H9 (cell line): ENCODE results near the gene MMRN1. TPM values are rescaled to one million over a fixed set of nuclear protein-coding genes. Genes with fewer than 3 reads are reported as not detected.

ENCODE experiments used
- DNase-seq: peaks from one replicate; pipeline ENCODE4 v3.0.0-alpha.2; 2017
- H2AFZ ChIP-seq: one replicate; pipeline ENCODE4 v1.6.1; 2013; ENCODE audit warnings: mild to moderate bottlenecking, low read length, control low read depth, moderate library complexity
- H2AK5ac ChIP-seq: 2 replicates; pipeline ENCODE4 v1.6.1; 2013; ENCODE audit warnings: low read length, control low read depth, mixed read lengths; ENCODE audit not compliant: insufficient read length
- H2BK120ac ChIP-seq: one replicate; pipeline ENCODE4 v1.6.1; 2013; ENCODE audit warnings: low read depth, mild to moderate bottlenecking, low read length, control low read depth, inconsistent platforms; ENCODE audit not compliant: poor library complexity, severe bottlenecking
- H2BK12ac ChIP-seq: 2 replicates; pipeline ENCODE4 v1.6.1; 2013; ENCODE audit warnings: low read length, control low read depth, mixed read lengths, low read depth; ENCODE audit not compliant: insufficient read length
- H2BK15ac ChIP-seq: 2 replicates; pipeline ENCODE4 v1.6.1; 2013; ENCODE audit warnings: low read depth, low read length, control low read depth
- H2BK20ac ChIP-seq: one replicate; pipeline ENCODE4 v1.6.1; 2013; ENCODE audit warnings: low read depth, mild to moderate bottlenecking, low read length, control low read depth, inconsistent platforms; ENCODE audit not compliant: poor library complexity, severe bottlenecking
- H2BK5ac ChIP-seq: 2 replicates; pipeline ENCODE4 v1.6.1; 2013; ENCODE audit warnings: low read length, control low read depth, mixed read lengths; ENCODE audit not compliant: insufficient read length
- H3K14ac ChIP-seq: 2 replicates; pipeline ENCODE4 v1.6.1; 2013; ENCODE audit warnings: low read length, control low read depth; ENCODE audit not compliant: insufficient read depth
- H3K18ac ChIP-seq: 2 replicates; pipeline ENCODE4 v1.6.1; 2013; ENCODE audit warnings: low read depth, mild to moderate bottlenecking, mixed read lengths, low read length, control low read depth; ENCODE audit not compliant: insufficient read length
- H3K23ac ChIP-seq: 2 replicates; pipeline ENCODE4 v1.6.1; 2013; ENCODE audit warnings: low read length, control low read depth, mixed read lengths, low read depth; ENCODE audit not compliant: insufficient read length
- H3K23me2 ChIP-seq: 2 replicates; pipeline ENCODE4 v1.6.1; 2013; ENCODE audit warnings: low read depth, mild to moderate bottlenecking, mixed read lengths, low read length, control low read depth; ENCODE audit not compliant: insufficient read length, poor library complexity, severe bottlenecking
- H3K27ac ChIP-seq: 2 replicates; pipeline ENCODE4 v1.5.1; 2013; ENCODE audit warnings: low read length, control low read depth, mixed read lengths, low read depth; ENCODE audit not compliant: insufficient read length
- H3K27me3 ChIP-seq: 2 replicates; pipeline ENCODE4 v1.6.1; 2013; ENCODE audit warnings: low read length, control low read depth, inconsistent platforms; ENCODE audit not compliant: insufficient read depth
- H3K4ac ChIP-seq: 2 replicates; pipeline ENCODE4 v1.6.1; 2013; ENCODE audit warnings: low read depth, mild to moderate bottlenecking, control low read depth, inconsistent platforms, low read length, moderate library complexity
- H3K4me1 ChIP-seq: 2 replicates; pipeline ENCODE4 v1.6.1; 2013; ENCODE audit warnings: low read length, control low read depth, inconsistent platforms; ENCODE audit not compliant: insufficient read depth
- H3K4me2 ChIP-seq: 2 replicates; pipeline ENCODE4 v1.6.1; 2013; ENCODE audit warnings: low read length, control low read depth, mixed read lengths; ENCODE audit not compliant: insufficient read length, insufficient read depth
- H3K56ac ChIP-seq: 2 replicates; pipeline ENCODE4 v1.6.1; 2013; ENCODE audit warnings: low read depth, mild to moderate bottlenecking, mixed read lengths, low read length, control low read depth; ENCODE audit not compliant: insufficient read length
- H3K79me1 ChIP-seq: 2 replicates; pipeline ENCODE4 v1.6.1; 2013; ENCODE audit warnings: low read depth, mild to moderate bottlenecking, moderate library complexity, low read length, control low read depth, inconsistent platforms; ENCODE audit not compliant: insufficient read depth, poor library complexity, severe bottlenecking
- H3K79me2 ChIP-seq: 2 replicates; pipeline ENCODE4 v1.6.1; 2013; ENCODE audit warnings: low read length, control low read depth, inconsistent platforms; ENCODE audit not compliant: insufficient read depth
- H3K9ac ChIP-seq: 2 replicates; pipeline ENCODE4 v1.6.1; 2013; ENCODE audit warnings: low read length, control low read depth, mixed read lengths; ENCODE audit not compliant: insufficient read length; ENCODE audit errors: extremely low read depth
- H3K9me3 ChIP-seq: one replicate; pipeline ENCODE4 v1.6.1; 2013; ENCODE audit warnings: low read depth, low read length, inconsistent platforms; ENCODE audit not compliant: control insufficient read depth
- H3T11ph ChIP-seq: one replicate; pipeline ENCODE4 v1.6.1; 2013; ENCODE audit warnings: mild to moderate bottlenecking, low read length, control low read depth, inconsistent platforms
- H4K20me1 ChIP-seq: one replicate; pipeline ENCODE4 v1.6.1; 2013; ENCODE audit not compliant: control insufficient read depth, insufficient read length, insufficient read depth
- H4K5ac ChIP-seq: 2 replicates; pipeline ENCODE4 v1.6.1; 2013; ENCODE audit warnings: low read depth, mild to moderate bottlenecking, mixed read lengths, low read length, control low read depth; ENCODE audit not compliant: insufficient read length
- H4K8ac ChIP-seq: replicated peaks from 2 replicates; pipeline ENCODE4 v1.6.1; 2013; ENCODE audit warnings: low read length, control low read depth, mixed read lengths, low read depth; ENCODE audit not compliant: insufficient read length
- H4K91ac ChIP-seq: 2 replicates; pipeline ENCODE4 v1.6.1; 2013; ENCODE audit warnings: low read depth, mild to moderate bottlenecking, moderate library complexity, mixed read lengths, low read length, control low read depth; ENCODE audit not compliant: insufficient read length
- H3K27ac Mint-ChIP-seq, 3 experiments: 2 replicates in 2 of 3; 3 replicates in 1 of 3; pipeline ENCODE4 v1.8.0; 2020 to 2021; ENCODE audit warnings: mixed read lengths in 3 of 3, mild to moderate bottlenecking in 1 of 3, moderate library complexity in 1 of 3
- H3K27me3 Mint-ChIP-seq: 2 replicates; pipeline ENCODE4 v1.8.0; 2021; ENCODE audit warnings: low read depth, mild to moderate bottlenecking, moderate library complexity, mixed read lengths
- H3K36me3 Mint-ChIP-seq, 3 experiments: 2 replicates in 2 of 3; 3 replicates in 1 of 3; pipeline ENCODE4 v1.8.0; 2020 to 2021; ENCODE audit warnings: low read depth in 3 of 3, mixed read lengths in 3 of 3; ENCODE audit not compliant: insufficient read depth in 1 of 3
- H3K4me1 Mint-ChIP-seq, 2 experiments: 2 replicates each; pipeline ENCODE4 v1.8.0; 2020; ENCODE audit warnings: mixed read lengths in 2 of 2
- H3K4me3 Mint-ChIP-seq, 2 experiments: 2 replicates in 1 of 2; 3 replicates in 1 of 2; pipeline ENCODE4 v1.8.0; 2020 to 2021; ENCODE audit warnings: mild to moderate bottlenecking in 2 of 2, mixed read lengths in 2 of 2, moderate library complexity in 1 of 2
- H3K9me3 Mint-ChIP-seq, 2 experiments: 2 replicates in 1 of 2; 3 replicates in 1 of 2; pipeline ENCODE4 v1.8.0; 2020; ENCODE audit warnings: mild to moderate bottlenecking in 2 of 2, mixed read lengths in 2 of 2, moderate library complexity in 1 of 2
- CTCF ChIP-seq: fragments of 200-600 bp; sonication (generic); conservative IDR thresholded peaks from 3 replicates; pipeline ENCODE4 v1.8.0; 2021; ENCODE audit warnings: antibody characterized with exemption, mild to moderate bottlenecking
- total RNA-seq: library from RNA; stranded (reverse); gene quantifications from 2 replicates; pipeline ENCODE4 v1.2.1, GENCODE V29; 2021

MMRN1 gene
- total RNA-seq, 1 experiment from 2014 or later: not detected

GRCh38 chr4:89868276-89868675, 26.4 kb upstream of the MMRN1 start:
- H3K4ac ChIP-seq: no peak overlapping the region
- no peak overlapping the region for H3K18ac ChIP-seq
- DNase-seq: no peak
- H3K79me1 ChIP-seq: no peaks in the 10 kb centered on the region
- no peak overlapping the region for H2BK12ac ChIP-seq
- H3K9me3 Mint-ChIP-seq: peaks cover 8 to 10% of the 10 kb centered on the region in 2 experiments; a peak in 4 of 5 replicates
- no peaks in the 10 kb centered on the region for H4K20me1 ChIP-seq
- H3K27ac Mint-ChIP-seq: no peak overlapping the region
- H3K27ac ChIP-seq: no peak overlapping the region
- H3K14ac ChIP-seq: no peak overlapping the region
- H3K23ac ChIP-seq: no peak overlapping the region
- no peak overlapping the region for H2AFZ ChIP-seq
- no peak overlapping the region for H4K5ac ChIP-seq
- no peaks in the 10 kb centered on the region for H3K79me2 ChIP-seq
- H2AK5ac ChIP-seq: no peak overlapping the region
- no peak overlapping the region for H3K9ac ChIP-seq
- no peak for TF ChIP-seq CTCF
- H3T11ph ChIP-seq: no peak overlapping the region
- 0 out of 7 replicates have a peak, but pooled peaks cover 0 to 4% (median 0%) of the 10 kb centered on the region in 3 experiments for H3K36me3 Mint-ChIP-seq
- no peaks in the 10 kb centered on the region for H3K27me3 ChIP-seq
- no peak overlapping the region for H3K4me3 Mint-ChIP-seq
- H3K4me2 ChIP-seq: no peak overlapping the region
- no peak overlapping the region for H2BK5ac ChIP-seq
- no peak overlapping the region for H4K91ac ChIP-seq
- no peak overlapping the region for H4K8ac ChIP-seq
- no peak overlapping the region for H3K56ac ChIP-seq
- H2BK15ac ChIP-seq: no peak overlapping the region
- no peak overlapping the region for H2BK120ac ChIP-seq
- no peaks in the 10 kb centered on the region for H3K27me3 Mint-ChIP-seq
- no peaks in the 10 kb centered on the region for H3K4me1 ChIP-seq
- peaks cover 4 to 5% of the 10 kb centered on the region in 2 experiments; a peak in 2 of 4 replicates for H3K4me1 Mint-ChIP-seq
- H3K23me2 ChIP-seq: no peaks in the 10 kb centered on the region
- no peaks in the 10 kb centered on the region for H3K9me3 ChIP-seq
- no peak overlapping the region for H2BK20ac ChIP-seq
